SK-N-MC (cell line): ENCODE measurements around the gene FAM237B.

ENCODE experiments used
- EZH2 ChIP-seq: fragments of 200-600 bp; sonication (generic); IDR thresholded peaks from one replicate; pipeline ENCODE4 v1.6.1; 2017; ENCODE audit warnings: antibody characterized with exemption
- POLR2AphosphoS5 ChIP-seq: IDR thresholded peaks from 2 replicates; pipeline ENCODE4 v1.6.1; 2012; ENCODE audit warnings: mild to moderate bottlenecking, low read depth, low read length, borderline replicate concordance

DNA sequence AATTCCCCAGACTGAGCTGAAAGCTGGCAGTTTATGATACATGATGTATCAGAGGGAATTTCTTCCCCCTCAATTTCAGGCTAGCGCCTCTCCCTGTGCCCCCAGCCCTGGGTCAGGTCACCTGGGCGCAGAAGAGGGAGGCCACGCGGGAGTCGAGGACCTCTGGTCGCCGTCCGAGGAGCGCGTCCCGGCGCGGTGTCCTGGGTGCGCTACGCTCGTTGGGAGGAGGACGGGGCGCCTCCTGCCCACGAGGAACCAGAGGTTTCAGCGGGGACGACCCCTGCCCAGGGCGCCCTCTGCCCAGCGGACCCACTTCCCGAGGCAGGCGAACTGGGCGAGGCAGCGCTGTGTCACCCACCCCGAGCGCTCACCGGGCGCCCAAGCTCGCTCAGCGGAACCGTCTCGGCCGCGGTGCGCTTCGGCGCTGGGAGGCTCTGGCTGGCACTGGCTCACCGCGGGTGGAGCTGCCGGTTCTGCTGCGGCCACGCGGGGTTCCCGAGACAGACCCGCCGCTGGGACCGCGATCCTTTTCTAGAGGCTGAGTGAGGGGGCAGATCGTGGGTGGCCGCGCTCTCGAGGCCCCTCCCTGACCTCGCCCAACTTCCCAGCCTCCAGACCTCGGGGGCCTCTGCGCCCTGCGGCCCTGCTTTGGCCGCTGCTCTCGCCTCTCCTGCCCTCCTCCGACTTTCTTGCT is at the start of gene FAM237B:
- TF ChIP-seq POLR2AphosphoS5 (no peak), EZH2 (no peak)
